HT1080 (cell line): Measurements from ENCODE around the gene FAM83F. TPM values are rescaled to one million over a fixed set of nuclear protein-coding genes. Genes with fewer than 3 reads are reported as not detected.
"Not testable (repeated sequence)": the region's sequence is repeated elsewhere in the genome, so short reads cannot be mapped to it uniquely, and the experiment has no call there.

ENCODE experiments used
- DNase-seq: peaks from one replicate; pipeline ENCODE4 v3.0.0-alpha.2; 2015; ENCODE audit warnings: low read depth
- polyA plus RNA-seq, 2 experiments: library from polyadenylated mRNA; depleted of rRNA; stranded (reverse); fragments of >200 nt; gene quantifications; 2 replicates each; pipeline ENCODE4 v1.2.3, GENCODE V29; 2015
- total RNA-seq: library from RNA; depleted of rRNA; stranded (reverse); fragments of >200 nt; shearing (Covaris generic); gene quantifications from 2 replicates; pipeline ENCODE4 v1.2.3, GENCODE V29; 2014; rRNA removed

Gene FAM83F
- 0.03 TPM in 2 replicates for total RNA-seq
- polyA plus RNA-seq (2015; cell fraction: cytosol; rRNA removed), result not detected in 2 replicates
- polyA plus RNA-seq (2015; cell fraction: nucleus; rRNA removed), result 0.01 TPM in 1 of 2 replicates, not detected in the other

GRCh38 chr22:39994566-39995392, at the start of gene FAM83F:
Gene FAM83F (plus strand): TSS chr22:39994954. CDS start chr22:39995043, 89 bp downstream.
- DNase-seq, result no peak

- DNase-seq, result no peak
These were observed 48.6 kb upstream of the FAM83F start for GRCh38 chr22:39946126-39946502.

GRCh38 chr22:39946503-39947219, 48.1 kb upstream of the FAM83F start:
- no peak for DNase-seq

- DNase-seq, result no peak
These were observed 47.2 kb upstream of the FAM83F start for GRCh38 chr22:39947220-39948216.

GRCh38 chr22:39949964-39950737, 44.6 kb upstream of the FAM83F start:
- no peak for DNase-seq

- DNase-seq, result not testable (repeated sequence)
These were observed 43.0 kb upstream of the FAM83F start for GRCh38 chr22:39951603-39952293.

- DNase-seq, result no peak
These were observed 42.4 kb upstream of the FAM83F start for GRCh38 chr22:39952347-39952746.

GRCh38 chr22:39953101-39953500, 41.7 kb upstream of the FAM83F start:
- no peak for DNase-seq

- peak; percentile 74 for DNase-seq
These were observed 40.1 kb upstream of the FAM83F start for GRCh38 chr22:39954584-39955055.

GRCh38 chr22:39955675-39956074, 39.1 kb upstream of the FAM83F start:
- DNase-seq, result no peak

GRCh38 chr22:39956932-39957664, 37.7 kb upstream of the FAM83F start:
- DNase-seq, result no peak

GRCh38 chr22:39958009-39958711, 36.6 kb upstream of the FAM83F start:
- no peak for DNase-seq

- no peak for DNase-seq
These were observed 35.7 kb upstream of the FAM83F start for GRCh38 chr22:39958949-39959639.

- DNase-seq, result peak; percentile 82
These were observed 34.9 kb upstream of the FAM83F start, which contains the start of gene TMA7B for GRCh38 chr22:39959640-39960447. Gene TMA7B (plus strand): TSS chr22:39960397. CDS start chr22:39964375, 3,978 bp downstream.

GRCh38 chr22:39960791-39961746, 33.7 kb upstream of the FAM83F start:
- DNase-seq, result peak; percentile 98
